PFSK-1 (cell line): ENCODE data around the gene ST3GAL6.

Experiments used
- FOXP2 ChIP-seq: optimal IDR thresholded peaks from 2 replicates; pipeline ENCODE3; 2011; ENCODE audit warnings: borderline replicate concordance, control low read depth, inconsistent platforms; ENCODE audit not compliant: insufficient read depth; ENCODE audit errors: extremely low read length, extremely low read depth
- POLR2AphosphoS5 ChIP-seq: IDR thresholded peaks from 2 replicates; pipeline ENCODE4 v1.6.1; 2012; ENCODE audit warnings: low read depth, mild to moderate bottlenecking, control low read depth, low read length, moderate library complexity
- REST ChIP-seq, 2 experiments: IDR thresholded peaks; 2 replicates each; pipeline versions ENCODE4 v1.6.1 to v1.8.0; 2011 to 2012; ENCODE audit warnings: low read depth in 2 of 2, low read length in 2 of 2, control low read depth in 1 of 2, inconsistent platforms in 1 of 2, mild to moderate bottlenecking in 1 of 2, moderate library complexity in 1 of 2; ENCODE audit not compliant: insufficient read depth in 1 of 2
- SIN3A ChIP-seq: IDR thresholded peaks from 2 replicates; pipeline ENCODE4 v1.6.1; 2012; ENCODE audit warnings: mild to moderate bottlenecking, low read length, moderate library complexity, borderline replicate concordance; ENCODE audit not compliant: insufficient read depth
- TAF1 ChIP-seq: IDR thresholded peaks from 2 replicates; pipeline ENCODE4 v1.6.1; 2012; ENCODE audit warnings: low read length, control low read depth, borderline replicate concordance; ENCODE audit not compliant: insufficient read depth

ST3GAL6 gene

GRCh38 chr3:98801043-98801747 is 38.1 kb downstream of the ST3GAL6 start:
- TF ChIP-seq REST (IDR thresholded peaks at IDR 0.05; ENCODE audit: insufficient read depth in 1 of 2, low read depth in 2 of 2, low read length in 2 of 2), result no peak
- no peak for TF ChIP-seq FOXP2
- no peak for TF ChIP-seq TAF1
- no peak for TF ChIP-seq SIN3A
- TF ChIP-seq POLR2AphosphoS5, result no peak

GRCh38 chr3:98805571-98805970 is 42.4 kb downstream of the ST3GAL6 start:
- TF ChIP-seq REST (IDR thresholded peaks at IDR 0.05; ENCODE audit: insufficient read depth in 1 of 2, low read depth in 2 of 2, low read length in 2 of 2), result no peak
- TF ChIP-seq FOXP2, result no peak
- no peak for TF ChIP-seq POLR2AphosphoS5
- TF ChIP-seq SIN3A, result no peak
- no peak for TF ChIP-seq TAF1

- TF ChIP-seq REST (IDR thresholded peaks at IDR 0.05; ENCODE audit: insufficient read depth in 1 of 2, low read depth in 2 of 2, low read length in 2 of 2) (no peak), TAF1 (no peak), SIN3A (no peak), POLR2AphosphoS5 (no peak), FOXP2 (no peak)
Measured at GRCh38 chr3:98806521-98806920, 43.4 kb downstream of the ST3GAL6 start.

- TF ChIP-seq POLR2AphosphoS5 (no peak), SIN3A (no peak), REST (IDR thresholded peaks at IDR 0.05; ENCODE audit: insufficient read depth in 1 of 2, low read depth in 2 of 2, low read length in 2 of 2) (no peak), FOXP2 (no peak), TAF1 (no peak)
Measured at GRCh38 chr3:98807011-98807410, 43.9 kb downstream of the ST3GAL6 start.

GRCh38 chr3:98807561-98807960 is 44.4 kb downstream of the ST3GAL6 start:
- TF ChIP-seq SIN3A (no peak), REST (IDR thresholded peaks at IDR 0.05; ENCODE audit: insufficient read depth in 1 of 2, low read depth in 2 of 2, low read length in 2 of 2) (no peak), FOXP2 (no peak), TAF1 (no peak), POLR2AphosphoS5 (no peak)
